ENCODE measurements around the gene SOD2.

SOD2 gene

GRCh38 chr6:159701413-159701999 is 8.5 kb upstream of the SOD2 start:
- peak; percentile 59 for DNase-seq (ENCODE audit: low read depth)
- no peak for TF ChIP-seq CTCF (IDR thresholded peaks at IDR 0.05; ENCODE audit: low read depth, low read length, missing control alignments)
- in situ Hi-C loops (cut with HindIII; ENCODE audit: low sequenced_read_pairs) = no loop called here
- no peak overlapping the region for H3K4me3 ChIP-seq (ENCODE audit: low read depth, low read length)

GRCh38 chr6:159700970-159701369 is 7.9 kb upstream of the SOD2 start:
- no peak overlapping the region for H3K4me3 ChIP-seq (ENCODE audit: low read depth, low read length)
- DNase-seq (ENCODE audit: low read depth) = no peak
- TF ChIP-seq CTCF (IDR thresholded peaks at IDR 0.05; ENCODE audit: low read depth, low read length, missing control alignments) = no peak
- in situ Hi-C loops (cut with HindIII; ENCODE audit: low sequenced_read_pairs) = no loop called here

- DNase-seq (ENCODE audit: low read depth) = no peak
- in situ Hi-C loops (cut with HindIII; ENCODE audit: low sequenced_read_pairs) = no loop called here
- no peak for TF ChIP-seq CTCF (IDR thresholded peaks at IDR 0.05; ENCODE audit: low read depth, low read length, missing control alignments)
- H3K4me3 ChIP-seq (ENCODE audit: low read depth, low read length) = no peak overlapping the region
Observed at GRCh38 chr6:159695984-159696383, 2.9 kb upstream of the SOD2 start.

GRCh38 chr6:159693894-159694545 is 979 bp upstream of the SOD2 start:
- in situ Hi-C loops (cut with HindIII; ENCODE audit: low sequenced_read_pairs) = no loop called here
- no peak for TF ChIP-seq CTCF (IDR thresholded peaks at IDR 0.05; ENCODE audit: low read depth, low read length, missing control alignments)
- H3K4me3 ChIP-seq (ENCODE audit: low read depth, low read length) = peak overlapping the region; percentile 71
- DNase-seq (ENCODE audit: low read depth) = no peak

- TF ChIP-seq CTCF (IDR thresholded peaks at IDR 0.05; ENCODE audit: low read depth, low read length, missing control alignments) = no peak
- H3K4me3 ChIP-seq (ENCODE audit: low read depth, low read length) = peak overlapping the region; percentile 71
- in situ Hi-C loops (cut with HindIII; ENCODE audit: low sequenced_read_pairs) = no loop called here
- no peak for DNase-seq (ENCODE audit: low read depth)
Observed at GRCh38 chr6:159692303-159693127, 526 bp downstream of the SOD2 start.

- no peak for TF ChIP-seq CTCF (IDR thresholded peaks at IDR 0.05; ENCODE audit: low read depth, low read length, missing control alignments)
- H3K4me3 ChIP-seq (ENCODE audit: low read depth, low read length) = peak overlapping the region; percentile 71
- DNase-seq (ENCODE audit: low read depth) = no peak
- in situ Hi-C loops (cut with HindIII; ENCODE audit: low sequenced_read_pairs) = no loop called here
Observed at GRCh38 chr6:159691963-159692287, 1.1 kb downstream of the SOD2 start.
